T1000 (cell line): ENCODE data around the gene ZNF672.
"Not testable (repeated sequence)": the region's sequence is repeated elsewhere in the genome, so short reads cannot be mapped to it uniquely, and the experiment has no call there.

ENCODE experiments used
- DNase-seq: peaks from one replicate; lab custom pipeline; 2025; ENCODE audit warnings: mixed read lengths; lab: John Stamatoyannopoulos, UW

The ZNF672 gene

GRCh38 chr1:248813546-248813945 lies 24.5 kb upstream of the ZNF672 start:
- no peak for DNase-seq

GRCh38 chr1:248814351-248814750 lies 23.7 kb upstream of the ZNF672 start:
- no peak for DNase-seq

- no peak for DNase-seq
Measured at GRCh38 chr1:248815407-248816034, 22.5 kb upstream of the ZNF672 start.

- DNase-seq = no peak
Measured at GRCh38 chr1:248816042-248816851, 21.8 kb upstream of the ZNF672 start.

- DNase-seq = no peak
Measured at GRCh38 chr1:248817065-248817464, 21.0 kb upstream of the ZNF672 start.

- DNase-seq = no peak
Measured at GRCh38 chr1:248818505-248819374, 19.3 kb upstream of the ZNF672 start.

- DNase-seq = no peak
Measured at GRCh38 chr1:248820041-248820585, 17.9 kb upstream of the ZNF672 start.

- DNase-seq = peak; percentile 65
Measured at GRCh38 chr1:248821101-248821500, 16.9 kb upstream of the ZNF672 start.

GRCh38 chr1:248821641-248822040 lies 16.4 kb upstream of the ZNF672 start:
- no peak for DNase-seq

GRCh38 chr1:248822148-248823032 lies 15.6 kb upstream of the ZNF672 start:
- no peak for DNase-seq

- DNase-seq = no peak
Measured at GRCh38 chr1:248823517-248824001, 14.5 kb upstream of the ZNF672 start.

- no peak for DNase-seq
Measured at GRCh38 chr1:248824301-248824700, 13.7 kb upstream of the ZNF672 start.

- no peak for DNase-seq
Measured at GRCh38 chr1:248824701-248825100, 13.3 kb upstream of the ZNF672 start.

- DNase-seq = no peak
Measured at GRCh38 chr1:248825136-248825535, 12.9 kb upstream of the ZNF672 start.

GRCh38 chr1:248825573-248825908 lies 12.5 kb upstream of the ZNF672 start:
- no peak for DNase-seq

- peak; percentile 87 for DNase-seq
Measured at GRCh38 chr1:248825909-248826760, 11.9 kb upstream of the ZNF672 start, which contains the start of gene SH3BP5L. Gene SH3BP5L (minus strand): TSS chr1:248825915. CDS start chr1:248824935, 980 bp downstream.

- DNase-seq = no peak
Measured at GRCh38 chr1:248828845-248829244, 9.2 kb upstream of the ZNF672 start.

- DNase-seq = not testable (repeated sequence)
Measured at GRCh38 chr1:248830718-248831017, 7.4 kb upstream of the ZNF672 start.

GRCh38 chr1:248831842-248832241 lies 6.2 kb upstream of the ZNF672 start:
- no peak for DNase-seq

GRCh38 chr1:248834343-248834940 lies 3.6 kb upstream of the ZNF672 start:
- no peak for DNase-seq
